HepG2 (cell line): ENCODE results near the gene BTN1A1. TPM values are rescaled to one million over a fixed set of nuclear protein-coding genes. Genes with fewer than 3 reads are reported as not detected.

Experiments
- CBFB ChIP-seq: sonication (generic); formaldehyde crosslinking; IDR thresholded peaks from 2 replicates; pipeline ENCODE4 v1.4.0; 2020; ENCODE audit warnings: missing genetic modification reagents
- CCAR2 ChIP-seq: fragments of 200-400 bp; formaldehyde crosslinking; optimal IDR thresholded peaks from 2 replicates; pipeline ENCODE3; 2018; ENCODE audit warnings: low read depth, mild to moderate bottlenecking, low read length, moderate library complexity
- ELF1 ChIP-seq: sonication (generic); formaldehyde crosslinking; IDR thresholded peaks from 2 replicates; pipeline ENCODE4 v1.4.0; 2020; ENCODE audit warnings: missing genetic modification reagents
- HMG20B ChIP-seq: conservative IDR thresholded peaks from 2 replicates; pipeline ENCODE4 v1.6.1; 2016; ENCODE audit warnings: missing genetic modification reagents, missing compliant biosample characterization
- KLF11 ChIP-seq: IDR thresholded peaks from 2 replicates; pipeline ENCODE4 v1.6.1; 2016; ENCODE audit warnings: missing compliant biosample characterization
- MTA1 ChIP-seq: sonication (generic); formaldehyde crosslinking; IDR thresholded peaks from 2 replicates; pipeline ENCODE4 v1.4.0; 2020; ENCODE audit warnings: missing genetic modification reagents, mild to moderate bottlenecking, borderline replicate concordance
- NFE2L1 ChIP-seq: sonication (generic); formaldehyde crosslinking; IDR thresholded peaks from 2 replicates; pipeline ENCODE4 v1.4.0; 2020; ENCODE audit warnings: missing genetic modification reagents, mild to moderate bottlenecking, borderline replicate concordance
- NONO ChIP-seq, 2 experiments: fragments of 450-650 bp in 1 of 2; sonication (generic) in 1 of 2; formaldehyde crosslinking in 1 of 2; IDR thresholded peaks in 1 of 2; conservative IDR thresholded peaks in 1 of 2; 2 replicates each; pipeline versions ENCODE4 v1.6.1 to v1.8.0; 2017 to 2022; ENCODE audit warnings: mild to moderate bottlenecking in 1 of 2, missing genetic modification reagents in 1 of 2, moderate library complexity in 1 of 2
- PCBP2 ChIP-seq: fragments of 200-400 bp; formaldehyde crosslinking; optimal IDR thresholded peaks from 2 replicates; pipeline ENCODE3; 2018; ENCODE audit warnings: low read length, low read depth; ENCODE audit not compliant: poor library complexity, severe bottlenecking
- PHF8 ChIP-seq: sonication (generic); formaldehyde crosslinking; IDR thresholded peaks from 2 replicates; pipeline ENCODE4 v1.5.0; 2020; ENCODE audit warnings: missing genetic modification reagents
- RFX5 ChIP-seq: IDR thresholded peaks from 2 replicates; pipeline ENCODE4 v1.6.1; 2011; ENCODE audit warnings: low read depth, low read length, improper control_type of control experiment
- SOX5 ChIP-seq: IDR thresholded peaks from 2 replicates; pipeline ENCODE4 v1.6.1; 2016; ENCODE audit warnings: borderline replicate concordance
- SRSF4 ChIP-seq: fragments of 200-400 bp; formaldehyde crosslinking; IDR thresholded peaks from one replicate; pipeline ENCODE4 v1.6.1; 2018; ENCODE audit warnings: mild to moderate bottlenecking, low read depth, low read length, moderate library complexity; ENCODE audit not compliant: poor library complexity, severe bottlenecking
- XBP1 ChIP-seq: sonication (generic); formaldehyde crosslinking; IDR thresholded peaks from 2 replicates; pipeline ENCODE4 v1.5.0; 2020; ENCODE audit warnings: missing genetic modification reagents
- ZFX ChIP-seq: sonication (generic); formaldehyde crosslinking; IDR thresholded peaks from 2 replicates; pipeline ENCODE4 v1.4.0; 2020; ENCODE audit warnings: mild to moderate bottlenecking, low read depth, missing genetic modification reagents, moderate library complexity
- ZNF350 ChIP-seq: sonication (generic); formaldehyde crosslinking; IDR thresholded peaks from 2 replicates; pipeline ENCODE4 v1.4.0; 2020; ENCODE audit warnings: mild to moderate bottlenecking, low read depth, missing genetic modification reagents, borderline replicate concordance
- ZNF546 ChIP-seq: sonication (generic); formaldehyde crosslinking; conservative IDR thresholded peaks from 2 replicates; pipeline ENCODE4 v1.8.1; 2023; ENCODE audit warnings: mild to moderate bottlenecking, missing genetic modification reagents
- ZNF674 ChIP-seq: sonication (generic); formaldehyde crosslinking; IDR thresholded peaks from 2 replicates; pipeline ENCODE4 v1.5.0; 2020; ENCODE audit warnings: low read depth, mild to moderate bottlenecking, missing genetic modification reagents
- ZNF775 ChIP-seq: sonication (generic); formaldehyde crosslinking; IDR thresholded peaks from 2 replicates; pipeline ENCODE4 v1.4.0; 2020; ENCODE audit warnings: missing genetic modification reagents, mild to moderate bottlenecking, moderate library complexity, borderline replicate concordance
- polyA plus RNA-seq, 8 experiments: library from polyadenylated mRNA; depleted of rRNA in 3 of 8; stranded (reverse) in 7 of 8; unstranded in 1 of 8; fragments of >200 nt; fragmentation: Illumina TruSeq in 4 of 8; extraction: Trizol in 4 of 8; gene quantifications; 2 replicates each; pipeline versions ENCODE4 v1.2.1 to v1.2.3, GENCODE V29; 2011 to 2016; ENCODE audit warnings: low read depth in 4 of 8, missing spikeins in 1 of 8, mixed read lengths in 1 of 8; ENCODE audit not compliant: insufficient read depth in 1 of 8
- total RNA-seq, 5 experiments: library from RNA; depleted of rRNA; stranded (reverse); fragments of >200 nt; fragmentation: Illumina TruSeq; extraction: Trizol; gene quantifications; 2 replicates each; pipeline ENCODE4 v1.2.3, GENCODE V29; 2016; ENCODE audit warnings: low read depth in 1 of 5
- TF ChIP-seq, protein P1 (sequence below): sonication (generic); formaldehyde crosslinking; IDR thresholded peaks from 2 replicates; pipeline ENCODE4 v1.5.1; 2020; ENCODE audit warnings: mild to moderate bottlenecking, moderate library complexity, missing genetic modification reagents
- TF ChIP-seq, protein P2 (sequence below): sonication (generic); formaldehyde crosslinking; IDR thresholded peaks from 2 replicates; pipeline ENCODE4 v1.4.0; 2020; ENCODE audit warnings: missing genetic modification reagents, mild to moderate bottlenecking, borderline replicate concordance
- TF ChIP-seq, protein P3 (sequence below): sonication (generic); formaldehyde crosslinking; IDR thresholded peaks from 2 replicates; pipeline ENCODE4 v1.4.0; 2020; ENCODE audit warnings: missing genetic modification reagents
- TF ChIP-seq, protein P4 (sequence below), 2 experiments: fragments of 450-650 bp in 1 of 2; sonication (generic) in 1 of 2; formaldehyde crosslinking; IDR thresholded peaks; 2 replicates each; pipeline versions ENCODE4 v1.5.0 to v1.8.0; 2020 to 2022; ENCODE audit warnings: mild to moderate bottlenecking in 1 of 2, missing genetic modification reagents in 1 of 2

Gene BTN1A1
- total and polyA plus RNA-seq, 2 of the 13 experiments (the other 11 are each of a cell fraction or from before 2014, with no cell fraction given): 0.04 TPM; not detected in 1

DNA sequence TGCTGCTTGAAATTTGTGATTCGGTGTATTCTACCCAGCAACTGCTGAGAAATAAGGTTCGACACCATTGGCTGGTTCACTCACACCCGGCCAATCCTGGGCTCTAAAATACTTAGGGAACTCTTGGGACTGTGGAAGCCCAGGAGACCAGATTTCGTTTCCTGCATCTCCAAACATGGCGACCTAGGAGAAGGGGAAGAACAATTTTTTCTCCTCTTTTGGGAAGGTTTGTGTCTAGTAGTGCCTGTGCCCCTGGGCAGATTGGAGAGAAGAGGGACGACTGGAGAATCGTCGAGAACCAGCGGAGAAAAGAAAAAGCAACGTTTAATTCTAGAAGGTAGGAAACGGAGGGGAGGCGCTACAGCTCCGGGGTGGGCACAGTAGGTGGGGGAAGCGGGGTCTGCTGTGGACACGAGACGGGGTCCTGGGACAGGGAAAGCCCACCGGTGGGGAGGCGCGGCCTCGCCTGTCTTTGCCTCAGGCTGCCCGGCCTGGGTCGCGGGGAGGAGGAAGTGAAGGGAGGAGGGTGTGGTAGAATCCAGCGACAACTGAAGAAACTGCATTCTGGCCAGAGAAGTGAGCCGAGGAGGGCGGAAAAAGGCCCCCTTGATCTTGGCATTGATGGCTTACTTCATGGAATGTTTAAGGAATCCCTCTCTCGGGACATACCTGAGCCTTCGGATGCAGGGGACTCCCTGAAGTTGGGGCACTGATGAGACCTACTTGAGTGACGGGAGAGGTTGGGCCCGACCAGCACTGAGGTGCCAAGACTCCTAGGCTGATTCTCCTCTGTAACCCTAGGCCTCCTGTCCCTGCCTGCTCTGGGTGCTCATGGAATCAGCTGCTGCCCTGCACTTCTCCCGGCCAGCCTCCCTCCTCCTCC is 42.1 kb upstream of the BTN1A1 start, which contains the start of gene BTN2A1 (continued):
- TF ChIP-seq, protein P1, sequence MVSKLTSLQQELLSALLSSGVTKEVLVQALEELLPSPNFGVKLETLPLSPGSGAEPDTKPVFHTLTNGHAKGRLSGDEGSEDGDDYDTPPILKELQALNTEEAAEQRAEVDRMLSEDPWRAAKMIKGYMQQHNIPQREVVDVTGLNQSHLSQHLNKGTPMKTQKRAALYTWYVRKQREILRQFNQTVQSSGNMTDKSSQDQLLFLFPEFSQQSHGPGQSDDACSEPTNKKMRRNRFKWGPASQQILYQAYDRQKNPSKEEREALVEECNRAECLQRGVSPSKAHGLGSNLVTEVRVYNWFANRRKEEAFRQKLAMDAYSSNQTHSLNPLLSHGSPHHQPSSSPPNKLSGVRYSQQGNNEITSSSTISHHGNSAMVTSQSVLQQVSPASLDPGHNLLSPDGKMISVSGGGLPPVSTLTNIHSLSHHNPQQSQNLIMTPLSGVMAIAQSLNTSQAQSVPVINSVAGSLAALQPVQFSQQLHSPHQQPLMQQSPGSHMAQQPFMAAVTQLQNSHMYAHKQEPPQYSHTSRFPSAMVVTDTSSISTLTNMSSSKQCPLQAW (CRISPR knock-in tag): 0 out of 2 replicates have a peak, but pooled peaks have one; percentile 19
- TF ChIP-seq NFE2L1 (CRISPR knock-in tag): no peak
- no peak for TF ChIP-seq NONO (IDR thresholded peaks at IDR 0.05)
- peak; percentile 66; the same call in 1 of the 2 replicates for TF ChIP-seq NONO (CRISPR knock-in tag; conservative IDR thresholded peaks at IDR 0.05)
- TF ChIP-seq XBP1 (CRISPR knock-in tag): no peak
- 0 out of 2 replicates have a peak, but pooled peaks have one; percentile 5 for TF ChIP-seq ELF1
- no peak for TF ChIP-seq SRSF4
- peak; percentile 99 for TF ChIP-seq RFX5
- TF ChIP-seq ZNF775: no peak
- TF ChIP-seq KLF11 (CRISPR knock-in tag): no peak
- TF ChIP-seq, protein P2, sequence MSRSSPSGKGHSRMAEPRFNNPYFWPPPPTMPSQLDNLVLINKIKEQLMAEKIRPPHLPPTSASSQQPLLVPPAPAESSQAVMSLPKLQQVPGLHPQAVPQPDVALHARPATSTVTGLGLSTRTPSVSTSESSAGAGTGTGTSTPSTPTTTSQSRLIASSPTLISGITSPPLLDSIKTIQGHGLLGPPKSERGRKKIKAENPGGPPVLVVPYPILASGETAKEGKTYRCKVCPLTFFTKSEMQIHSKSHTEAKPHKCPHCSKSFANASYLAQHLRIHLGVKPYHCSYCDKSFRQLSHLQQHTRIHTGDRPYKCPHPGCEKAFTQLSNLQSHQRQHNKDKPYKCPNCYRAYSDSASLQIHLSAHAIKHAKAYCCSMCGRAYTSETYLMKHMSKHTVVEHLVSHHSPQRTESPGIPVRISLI (CRISPR knock-in tag): no peak
- TF ChIP-seq MTA1: 0 out of 2 replicates have a peak, but pooled peaks have one; percentile 22
- no peak for TF ChIP-seq ZNF546 (CRISPR knock-in tag)
- TF ChIP-seq, protein P3, sequence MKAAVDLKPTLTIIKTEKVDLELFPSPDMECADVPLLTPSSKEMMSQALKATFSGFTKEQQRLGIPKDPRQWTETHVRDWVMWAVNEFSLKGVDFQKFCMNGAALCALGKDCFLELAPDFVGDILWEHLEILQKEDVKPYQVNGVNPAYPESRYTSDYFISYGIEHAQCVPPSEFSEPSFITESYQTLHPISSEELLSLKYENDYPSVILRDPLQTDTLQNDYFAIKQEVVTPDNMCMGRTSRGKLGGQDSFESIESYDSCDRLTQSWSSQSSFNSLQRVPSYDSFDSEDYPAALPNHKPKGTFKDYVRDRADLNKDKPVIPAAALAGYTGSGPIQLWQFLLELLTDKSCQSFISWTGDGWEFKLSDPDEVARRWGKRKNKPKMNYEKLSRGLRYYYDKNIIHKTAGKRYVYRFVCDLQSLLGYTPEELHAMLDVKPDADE (CRISPR knock-in tag): no peak
- peak; percentile 67 for TF ChIP-seq PHF8 (CRISPR knock-in tag)
- TF ChIP-seq ZFX (CRISPR knock-in tag): peak; percentile 10
- no peak for TF ChIP-seq CCAR2
- no peak for TF ChIP-seq SOX5 (CRISPR knock-in tag)
- no peak for TF ChIP-seq CBFB
- no peak for TF ChIP-seq PCBP2
- no peak for TF ChIP-seq ZNF350
- TF ChIP-seq HMG20B (CRISPR knock-in tag): no peak
- no peak for TF ChIP-seq ZNF674 (CRISPR knock-in tag)
- TF ChIP-seq, protein P4, sequence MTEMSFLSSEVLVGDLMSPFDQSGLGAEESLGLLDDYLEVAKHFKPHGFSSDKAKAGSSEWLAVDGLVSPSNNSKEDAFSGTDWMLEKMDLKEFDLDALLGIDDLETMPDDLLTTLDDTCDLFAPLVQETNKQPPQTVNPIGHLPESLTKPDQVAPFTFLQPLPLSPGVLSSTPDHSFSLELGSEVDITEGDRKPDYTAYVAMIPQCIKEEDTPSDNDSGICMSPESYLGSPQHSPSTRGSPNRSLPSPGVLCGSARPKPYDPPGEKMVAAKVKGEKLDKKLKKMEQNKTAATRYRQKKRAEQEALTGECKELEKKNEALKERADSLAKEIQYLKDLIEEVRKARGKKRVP (CRISPR knock-in tag; IDR thresholded peaks at IDR 0.05): 0 out of 4 replicates have a peak, but pooled peaks of 1 of the 2 experiments have one; percentile 27
